ENCODE data around the gene PLEKHG5. TPM values are rescaled to one million over a fixed set of nuclear protein-coding genes. Genes with fewer than 3 reads are reported as not detected.

Gene PLEKHG5
- 9.3 TPM for total RNA-seq
- long read RNA-seq, full-length matches to known transcripts, result 4 of 8 reads
- long read RNA-seq, partial matches to known transcripts, result 3 of 8 reads
- long read RNA-seq, other reads (novel, unspliced or antisense), result 1 of 8 reads

GRCh38 chr1:6491480-6491962 lies at the start of gene PLEKHG5:
Gene PLEKHG5 (minus strand): TSS chr1:6491667. CDS start chr1:6477571, 14,096 bp downstream.
- DNase-seq (ENCODE audit: low spot score), result no peak

- DNase-seq (ENCODE audit: low spot score), result no peak
Observed at GRCh38 chr1:6538956-6539355, 47.5 kb upstream of the PLEKHG5 start.

GRCh38 chr1:6536291-6536690 lies 44.8 kb upstream of the PLEKHG5 start:
- no peak for DNase-seq (ENCODE audit: low spot score)

- no peak for DNase-seq (ENCODE audit: low spot score)
Observed at GRCh38 chr1:6535214-6535613, 43.7 kb upstream of the PLEKHG5 start.

- no peak for DNase-seq (ENCODE audit: low spot score)
Observed at GRCh38 chr1:6534248-6534822, 42.9 kb upstream of the PLEKHG5 start.

- DNase-seq (ENCODE audit: low spot score), result no peak
Observed at GRCh38 chr1:6531996-6532395, 40.5 kb upstream of the PLEKHG5 start.

- DNase-seq (ENCODE audit: low spot score), result no peak
Observed at GRCh38 chr1:6530504-6531160, 39.2 kb upstream of the PLEKHG5 start.

GRCh38 chr1:6528492-6528891 lies 37.0 kb upstream of the PLEKHG5 start:
- DNase-seq (ENCODE audit: low spot score), result no peak

- DNase-seq (ENCODE audit: low spot score), result no peak
Observed at GRCh38 chr1:6526316-6526715, 34.8 kb upstream of the PLEKHG5 start.

- no peak for DNase-seq (ENCODE audit: low spot score)
Observed at GRCh38 chr1:6523566-6523965, 32.1 kb upstream of the PLEKHG5 start.

GRCh38 chr1:6521536-6521935 lies 30.1 kb upstream of the PLEKHG5 start:
- DNase-seq (ENCODE audit: low spot score), result no peak

- DNase-seq (ENCODE audit: low spot score), result no peak
Observed at GRCh38 chr1:6519935-6520671, 28.6 kb upstream of the PLEKHG5 start.

- no peak for DNase-seq (ENCODE audit: low spot score)
Observed at GRCh38 chr1:6519491-6519934, 28.0 kb upstream of the PLEKHG5 start.

- no peak for DNase-seq (ENCODE audit: low spot score)
Observed at GRCh38 chr1:6517435-6517851, 26.0 kb upstream of the PLEKHG5 start.

GRCh38 chr1:6515771-6516170 lies 24.3 kb upstream of the PLEKHG5 start:
- no peak for DNase-seq (ENCODE audit: low spot score)

- no peak for DNase-seq (ENCODE audit: low spot score)
Observed at GRCh38 chr1:6513320-6513801, 21.9 kb upstream of the PLEKHG5 start.

- no peak for DNase-seq (ENCODE audit: low spot score)
Observed at GRCh38 chr1:6512908-6513280, 21.4 kb upstream of the PLEKHG5 start.

- DNase-seq (ENCODE audit: low spot score), result no peak
Observed at GRCh38 chr1:6512245-6512907, 20.9 kb upstream of the PLEKHG5 start.

GRCh38 chr1:6511561-6512244 lies 20.2 kb upstream of the PLEKHG5 start:
- no peak for DNase-seq (ENCODE audit: low spot score)

GRCh38 chr1:6511056-6511455 lies 19.6 kb upstream of the PLEKHG5 start:
- DNase-seq (ENCODE audit: low spot score), result no peak

GRCh38 chr1:6510493-6510892 lies 19.0 kb upstream of the PLEKHG5 start:
- DNase-seq (ENCODE audit: low spot score), result no peak

All from mesenteric fat pad (tissue), 1 donor.